NCI-H187 (cell line): ENCODE measurements around the gene NDUFAF8.

Experiments used
- DNase-seq, 2 experiments: peaks; one replicate each; lab custom pipeline; 2025; lab: John Stamatoyannopoulos, UW

NDUFAF8 gene

GRCh38 chr17:81238815-81239713 is at the start of gene NDUFAF8, which contains the start of gene TEPSIN:
Gene NDUFAF8 (plus strand): TSS chr17:81239318. CDS start chr17:81239364, 46 bp downstream.
Gene TEPSIN (minus strand): TSS chr17:81239055. CDS start chr17:81239033, 22 bp downstream.
- peak; percentile 93 to 95 for DNase-seq

DNA sequence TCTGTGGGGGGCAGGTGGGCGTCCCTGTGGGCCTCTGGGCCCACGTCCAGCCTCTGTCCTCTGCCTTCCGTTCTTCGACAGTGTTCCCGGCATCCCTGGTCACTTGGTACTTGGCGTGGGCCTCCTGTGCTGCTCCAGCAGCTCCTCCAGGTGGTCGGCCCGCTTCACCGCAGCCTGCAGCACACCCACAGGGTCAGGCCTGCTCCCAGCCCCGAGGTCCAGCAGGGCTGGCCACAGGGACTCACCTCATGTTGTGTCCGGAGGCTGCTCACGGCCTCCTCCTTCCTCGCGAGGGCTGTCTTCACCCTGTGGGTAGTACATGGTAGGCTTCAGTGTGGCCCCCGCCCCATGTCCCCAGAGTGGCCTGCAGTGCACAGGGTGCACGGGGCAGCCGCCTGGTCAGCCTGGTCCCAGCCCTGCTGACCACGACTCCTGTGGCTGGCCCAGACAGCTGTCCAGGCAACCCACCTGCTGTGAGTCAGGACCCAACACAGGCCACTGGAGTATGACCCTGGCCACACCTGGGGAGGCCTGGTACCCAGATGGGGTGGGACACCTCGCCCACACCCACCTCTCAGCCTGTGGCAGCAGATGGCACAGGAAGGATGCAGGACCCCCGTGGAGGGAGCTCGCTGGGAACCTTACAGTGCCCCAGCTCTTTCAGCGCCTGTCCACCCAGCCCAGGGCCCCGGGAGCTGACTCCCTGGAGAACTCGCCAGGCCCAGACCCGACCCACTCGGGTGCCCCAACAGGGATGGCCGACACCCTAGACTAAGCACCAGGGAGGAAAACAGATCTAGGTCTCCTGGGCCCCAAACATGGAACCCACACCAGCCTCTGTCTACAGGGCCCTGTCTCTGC is 49.2 kb upstream of the NDUFAF8 start:
- DNase-seq: no peak

DNA sequence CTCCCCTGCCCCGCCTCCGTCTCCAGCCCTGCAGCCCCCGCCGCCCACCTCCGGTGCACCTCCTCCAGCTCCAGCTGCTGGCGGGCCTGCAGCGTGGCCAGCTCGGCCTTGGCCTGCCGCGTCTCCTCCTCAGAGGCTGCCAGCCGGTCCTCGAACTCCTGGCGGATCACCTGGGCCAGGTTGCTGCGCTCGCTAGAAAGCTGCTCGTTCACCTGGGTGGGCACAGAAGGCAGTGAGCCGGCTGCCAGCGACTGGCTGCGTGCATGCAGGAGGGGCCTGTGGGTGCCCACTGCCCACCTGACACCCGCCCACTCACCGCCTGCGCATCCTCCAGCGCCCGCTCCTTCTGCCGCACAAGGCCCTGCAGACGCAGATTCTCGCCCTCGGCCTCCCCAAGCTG is 48.5 kb upstream of the NDUFAF8 start:
- no peak for DNase-seq

DNA sequence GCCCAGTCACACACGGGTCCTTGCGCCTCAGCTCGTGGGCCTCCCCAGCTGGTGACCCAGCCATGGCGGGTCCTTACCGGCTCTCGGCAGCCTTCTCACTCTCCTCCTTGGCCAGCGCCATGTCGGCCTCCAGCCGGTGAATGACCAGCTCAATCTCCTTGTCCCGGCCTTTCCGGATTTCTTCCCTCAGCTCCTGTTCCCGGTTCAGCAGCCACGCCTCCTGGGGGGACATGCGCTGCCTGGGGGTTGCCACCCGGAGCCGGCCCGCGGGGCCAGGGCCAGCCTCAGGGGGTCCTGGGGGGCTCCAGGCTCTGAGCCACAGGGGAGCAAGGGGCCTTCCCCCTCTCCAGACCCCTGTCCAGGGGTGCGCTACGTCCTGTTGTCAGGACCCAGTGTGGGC is 48.0 kb upstream of the NDUFAF8 start:
- no peak for DNase-seq

GRCh38 chr17:81191646-81192045 is 47.5 kb upstream of the NDUFAF8 start:
- DNase-seq: no peak

DNA sequence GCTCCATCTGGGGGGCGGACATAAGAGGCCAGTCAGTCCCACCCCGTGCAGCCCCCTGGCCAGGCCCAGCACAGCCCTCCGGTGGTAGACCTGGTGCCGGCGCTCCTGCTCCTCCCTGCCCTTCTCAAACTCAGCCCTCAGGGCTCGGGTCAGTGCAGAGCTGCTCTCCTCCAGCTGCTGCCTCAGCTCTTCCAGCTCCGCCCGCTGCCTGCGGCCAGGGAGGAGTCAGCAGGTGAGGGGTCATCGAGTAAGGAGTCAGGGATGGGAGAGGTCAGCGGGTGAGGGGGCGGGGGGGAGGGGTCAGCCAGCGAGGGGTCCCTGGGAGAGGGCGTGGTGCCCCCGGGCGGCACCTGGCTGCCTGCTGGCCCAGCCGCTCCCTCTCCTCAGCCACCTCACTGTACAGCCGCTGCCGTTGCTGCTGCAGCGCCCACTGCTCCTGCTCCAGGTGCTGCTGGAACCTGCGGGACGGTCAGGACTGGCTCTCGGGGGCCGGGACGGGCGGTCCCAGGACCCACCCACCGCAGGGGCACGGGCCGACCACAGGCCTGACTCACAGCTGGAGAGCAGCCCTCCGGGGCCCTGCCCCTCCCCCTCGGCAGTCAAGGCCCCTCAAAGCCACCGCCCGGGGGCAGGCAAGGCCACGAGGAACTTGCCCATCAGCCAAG is 46.6 kb upstream of the NDUFAF8 start:
- DNase-seq: no peak

GRCh38 chr17:81193051-81193410 is 46.1 kb upstream of the NDUFAF8 start:
- no peak for DNase-seq

DNA sequence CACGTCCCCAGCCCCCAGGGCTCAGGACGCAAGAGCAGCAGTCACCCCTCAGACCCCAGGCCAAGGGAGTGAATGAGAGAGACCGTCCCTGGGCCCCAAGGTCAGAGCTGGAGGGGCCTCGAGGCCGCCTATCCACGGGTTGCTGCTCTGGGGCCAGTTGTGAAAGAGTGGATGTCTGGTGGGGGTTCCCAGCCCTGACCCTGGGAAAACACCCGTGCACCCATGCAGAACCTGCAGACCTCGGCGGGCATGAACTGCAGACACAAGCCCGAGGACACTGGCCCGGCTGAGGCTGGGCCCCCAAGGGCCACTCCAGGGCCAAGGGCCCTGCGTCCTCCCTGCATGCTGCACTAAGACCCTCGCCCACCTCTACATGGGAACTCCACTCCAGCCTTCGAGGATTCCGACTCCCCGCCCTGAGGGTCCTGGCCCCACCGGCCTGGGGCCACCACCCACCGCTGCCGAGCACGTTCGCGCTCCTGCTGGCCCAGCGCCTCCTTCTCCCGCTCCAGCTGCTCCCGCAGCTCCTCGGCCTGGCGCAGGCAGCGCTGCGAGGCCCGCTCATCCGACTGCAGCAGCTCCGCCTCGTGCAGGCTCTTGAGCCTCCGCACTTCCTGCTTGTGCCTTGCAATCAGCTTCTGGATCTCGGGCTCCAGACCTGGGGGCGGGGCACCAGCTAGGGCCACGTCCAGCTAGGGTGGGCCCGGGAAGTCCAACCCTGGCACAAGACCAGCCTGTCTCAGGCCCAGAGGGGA is 45.5 kb upstream of the NDUFAF8 start:
- DNase-seq: no peak

DNA sequence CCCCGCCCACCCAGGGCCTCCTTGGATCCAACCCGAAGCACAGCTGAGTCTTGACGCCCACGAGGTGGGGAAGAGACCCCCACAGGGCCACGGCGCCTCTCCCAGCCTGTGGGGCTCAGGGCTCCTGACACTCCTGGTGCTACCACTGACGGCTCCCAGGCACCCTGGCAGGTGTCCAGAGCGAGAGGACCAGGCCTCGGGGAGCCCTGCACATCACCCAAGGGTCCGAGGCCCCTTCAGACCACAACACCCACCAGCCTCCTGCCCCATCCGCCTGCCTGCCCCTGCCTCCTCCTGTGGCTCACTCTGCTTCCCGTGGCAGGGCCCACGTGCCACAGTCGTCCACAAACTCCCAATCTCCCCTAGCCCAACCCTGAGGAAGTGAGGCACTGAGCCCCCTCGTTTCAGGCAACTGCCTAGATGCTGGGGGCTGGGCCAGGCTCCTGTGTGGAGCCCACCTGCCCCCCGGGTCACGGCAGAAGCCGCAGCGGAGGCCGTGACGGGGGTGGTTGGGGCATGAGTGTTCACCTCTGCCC is 44.8 kb upstream of the NDUFAF8 start:
- no peak for DNase-seq

DNA sequence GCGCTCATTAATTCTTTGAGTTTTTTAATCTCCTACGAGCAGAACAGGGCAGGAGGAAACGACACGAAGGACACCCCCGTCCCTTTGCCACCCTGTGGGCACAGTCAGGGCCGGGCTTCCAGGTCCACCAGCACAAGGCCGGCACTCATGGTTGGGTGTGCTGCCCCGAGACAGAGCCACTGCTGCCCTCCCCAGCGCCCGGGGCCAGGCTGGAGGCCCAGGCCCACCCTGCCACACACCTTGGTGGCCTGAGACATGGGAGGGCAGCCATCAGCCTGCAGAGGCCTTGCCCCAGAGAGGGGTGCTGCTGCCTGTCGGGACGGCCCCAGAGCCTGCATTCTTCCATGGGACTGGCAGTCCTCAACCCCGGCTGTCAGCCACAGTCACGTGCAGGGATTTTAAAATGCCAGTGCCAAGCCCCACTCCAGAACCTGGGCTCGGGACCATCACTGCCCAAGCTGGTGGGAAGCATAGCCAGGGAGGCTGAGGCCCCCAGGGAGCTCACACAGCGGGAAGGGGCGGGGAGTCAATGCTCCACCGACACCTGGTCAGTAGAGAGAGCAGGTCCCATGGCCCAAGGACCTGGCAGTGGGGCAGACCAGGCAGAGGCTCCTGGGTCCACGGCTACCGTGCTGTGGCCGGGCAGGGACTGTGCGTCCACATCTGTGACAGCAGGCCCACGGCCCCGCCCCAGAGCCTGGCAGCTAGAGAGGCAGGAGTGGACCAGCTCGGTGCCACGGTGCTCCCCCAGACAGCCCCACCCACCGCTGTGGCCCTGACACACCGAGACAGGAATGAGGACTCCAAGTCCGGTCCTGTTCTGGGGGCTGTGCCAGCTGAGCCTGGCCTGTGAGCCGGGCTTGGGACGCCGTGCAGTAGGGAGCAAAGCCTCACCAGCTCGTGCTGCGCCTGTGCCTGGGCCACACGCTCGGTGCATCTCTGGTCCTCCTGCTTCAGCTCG is 43.9 kb upstream of the NDUFAF8 start:
- no peak for DNase-seq

DNA sequence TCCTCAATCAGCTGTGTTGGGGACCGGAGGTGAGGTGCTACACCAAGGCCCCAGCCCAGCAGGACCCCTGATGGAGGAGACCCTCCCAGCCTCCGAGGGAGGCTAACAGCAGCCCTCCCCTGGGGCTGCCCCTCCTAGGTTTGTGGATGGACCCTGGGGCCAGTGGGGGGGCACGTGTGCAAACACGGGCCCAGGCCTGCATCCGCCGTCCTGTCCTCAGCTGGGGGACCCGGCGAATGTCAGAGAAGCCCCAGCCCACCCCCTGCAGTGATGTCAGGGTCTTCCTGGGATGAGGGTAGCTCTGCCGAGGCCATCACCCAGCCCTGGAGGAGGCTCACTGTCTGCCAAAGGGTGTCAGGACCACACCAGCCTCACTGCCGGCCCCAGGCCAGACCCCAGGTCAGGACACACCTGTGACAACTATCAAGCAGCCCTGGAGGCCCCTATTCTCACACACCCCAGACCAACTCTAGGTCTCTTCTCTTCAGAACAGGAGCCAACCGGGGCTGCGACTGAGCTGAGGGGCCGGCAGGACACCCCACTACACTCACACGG is 43.1 kb upstream of the NDUFAF8 start:
- DNase-seq: no peak

GRCh38 chr17:81196505-81197408 is 42.4 kb upstream of the NDUFAF8 start:
- DNase-seq: no peak

DNA sequence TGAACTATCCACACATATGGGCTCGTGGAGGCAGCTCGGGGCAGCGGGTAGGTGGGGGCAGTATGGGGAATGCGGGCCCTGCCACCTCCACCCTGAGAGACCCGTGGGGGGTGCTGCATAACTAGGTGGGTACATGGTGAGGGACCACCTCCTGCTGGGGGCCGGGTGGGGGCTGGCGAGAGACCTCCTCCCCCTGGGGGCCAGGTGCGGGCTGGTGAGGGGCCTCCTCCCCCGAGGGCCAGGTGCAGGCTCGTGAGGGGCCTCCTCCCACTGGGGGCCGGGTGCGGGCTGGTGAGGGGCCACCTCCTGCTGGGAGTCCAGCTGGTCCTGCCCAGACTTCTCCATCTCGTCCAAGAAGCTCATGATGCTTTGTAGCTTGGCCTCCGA is 41.7 kb upstream of the NDUFAF8 start:
- no peak for DNase-seq

DNA sequence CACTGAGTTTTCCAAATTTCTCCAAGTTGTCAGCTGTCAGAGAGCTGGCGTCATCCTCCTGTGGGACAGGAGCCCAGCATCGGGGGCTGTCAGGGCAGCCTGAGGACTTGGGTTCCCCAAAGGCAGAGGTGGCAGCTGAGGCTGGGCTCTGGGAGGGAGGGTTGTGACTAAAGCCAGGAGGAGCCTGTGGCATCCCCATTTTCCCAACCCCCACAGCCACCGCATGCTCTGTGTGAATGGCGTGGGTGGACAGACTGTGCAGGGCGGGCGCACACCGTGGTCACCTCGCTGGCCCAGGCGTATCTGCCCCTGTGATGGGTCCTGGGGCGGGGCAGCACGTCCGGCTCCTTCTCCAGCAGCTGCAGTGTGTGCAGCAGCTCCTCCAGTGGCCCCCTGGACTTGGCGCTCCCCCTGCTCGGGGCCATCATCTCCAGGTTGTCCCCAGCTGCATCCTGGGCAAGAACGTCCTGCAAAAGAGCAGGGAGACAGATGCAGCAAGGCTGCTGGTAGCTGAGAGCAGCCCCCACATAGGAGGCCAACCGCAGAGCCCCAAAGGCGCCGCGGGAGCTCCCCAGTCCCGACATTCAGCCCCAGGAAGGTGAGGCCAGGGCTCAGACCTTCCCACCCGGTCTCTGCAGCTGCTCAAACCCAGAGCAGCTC is 41.2 kb upstream of the NDUFAF8 start:
- DNase-seq: no peak

GRCh38 chr17:81198826-81199481 is 40.2 kb upstream of the NDUFAF8 start:
- DNase-seq: no peak

GRCh38 chr17:81199482-81199830 is 39.7 kb upstream of the NDUFAF8 start:
- DNase-seq: no peak

DNA sequence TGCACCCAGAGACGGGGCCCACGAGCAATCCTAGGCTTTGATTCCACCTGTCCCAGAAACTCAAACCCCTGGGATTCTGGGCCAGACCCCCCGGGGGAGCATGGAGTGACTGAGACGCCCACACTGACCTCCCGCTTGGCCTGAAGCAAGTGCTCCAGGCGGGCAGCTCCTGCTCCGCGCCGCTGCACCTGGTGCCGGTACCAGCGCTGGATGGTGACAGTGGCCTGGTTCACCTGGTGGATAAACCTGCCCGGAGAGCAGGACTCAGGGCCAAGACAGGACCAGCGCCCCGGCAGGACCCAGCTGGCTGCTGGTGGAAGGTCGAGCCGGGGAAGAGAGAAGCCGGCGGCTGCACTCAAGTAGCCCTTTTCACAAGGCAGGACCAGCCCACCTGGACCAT is 38.9 kb upstream of the NDUFAF8 start:
- no peak for DNase-seq
